HG03571 (cell line): ENCODE data around the gene SH3YL1.

Experiments
- ATAC-seq: cut with Tn5 transposase; IDR thresholded peaks from one replicate; pipeline ENCODE4 v1.9.1; 2021; ENCODE audit not compliant: unreplicated experiment

SH3YL1 gene

GRCh38 chr2:282371-283263 lies 18.8 kb upstream of the SH3YL1 start:
- ATAC-seq = no peak

GRCh38 chr2:281381-281780 lies 17.5 kb upstream of the SH3YL1 start:
- ATAC-seq = no peak

GRCh38 chr2:280650-281110 lies 16.8 kb upstream of the SH3YL1 start:
- ATAC-seq = no peak

- ATAC-seq = no peak
These were observed 16.3 kb upstream of the SH3YL1 start for GRCh38 chr2:279956-280649.

- no peak for ATAC-seq
These were observed 15.5 kb upstream of the SH3YL1 start for GRCh38 chr2:279366-279765.

GRCh38 chr2:278927-279320 lies 15.1 kb upstream of the SH3YL1 start:
- ATAC-seq = no peak

GRCh38 chr2:278312-278926 lies 14.6 kb upstream of the SH3YL1 start:
- no peak for ATAC-seq

GRCh38 chr2:275466-275865 lies 11.6 kb upstream of the SH3YL1 start:
- peak; percentile 87 for ATAC-seq

GRCh38 chr2:274503-274902 lies 10.7 kb upstream of the SH3YL1 start:
- no peak for ATAC-seq

- no peak for ATAC-seq
These were observed 9.5 kb upstream of the SH3YL1 start for GRCh38 chr2:273333-273732.

GRCh38 chr2:271917-272316 lies 8.1 kb upstream of the SH3YL1 start:
- no peak for ATAC-seq

- ATAC-seq = no peak
These were observed 7.0 kb upstream of the SH3YL1 start for GRCh38 chr2:270861-271260.

- ATAC-seq = no peak
These were observed 5.7 kb upstream of the SH3YL1 start for GRCh38 chr2:269356-270030.

GRCh38 chr2:268323-268722 lies 4.5 kb upstream of the SH3YL1 start:
- ATAC-seq = no peak

- peak; percentile 93 for ATAC-seq
These were observed 949 bp upstream of the SH3YL1 start, which contains the start of gene ACP1 for GRCh38 chr2:264493-265468. TSS of gene ACP1 (plus strand) at chr2:264947. CDS start at chr2:264965, 18 bp downstream.

- ATAC-seq = no peak
These were observed 652 bp downstream of the SH3YL1 start for GRCh38 chr2:263022-263738.

GRCh38 chr2:262117-262516 lies 1.7 kb downstream of the SH3YL1 start:
- no peak for ATAC-seq

GRCh38 chr2:260507-261161 lies 3.2 kb downstream of the SH3YL1 start:
- ATAC-seq = no peak
